Upper lobe of left lung (tissue), 6 donors: ENCODE results near the gene MAD1L1. TPM values are rescaled to one million over a fixed set of nuclear protein-coding genes. Genes with fewer than 3 reads are reported as not detected.

Source experiments
- ATAC-seq, 2 donors: fragments of 200-7000 bp; cut with Tn5 transposase; one replicate each; pipeline ENCODE4 v1.9.1; 2022; ENCODE audit warnings: mild to moderate bottlenecking in 2 of 2, moderate library complexity in 2 of 2; ENCODE audit not compliant: low FRiP score in 2 of 2
- DNase-seq, 2 donors: peaks; one replicate each; pipeline ENCODE4 v3.0.0-alpha.2; 2019 to 2020
- H3K27ac ChIP-seq, 4 donors: fragments of 200-600 bp; sonication (generic); one replicate each; pipeline ENCODE4 v1.5.1; 2016 to 2019
- H3K27me3 ChIP-seq, 4 donors: fragments of 200-600 bp; sonication (generic); one replicate each; pipeline ENCODE4 v1.5.1; 2017 to 2019
- H3K36me3 ChIP-seq, 4 donors: fragments of 200-600 bp; sonication (generic); one replicate each; pipeline ENCODE4 v1.5.1; 2016 to 2019
- H3K4me1 ChIP-seq, 4 donors: fragments of 200-600 bp; sonication (generic); one replicate each; pipeline ENCODE4 v1.5.1; 2018 to 2019
- H3K4me3 ChIP-seq, 4 donors: fragments of 200-600 bp; sonication (generic); one replicate each; pipeline ENCODE4 v1.5.1; 2017 to 2019; ENCODE audit warnings: mild to moderate bottlenecking in 2 of 4, moderate library complexity in 1 of 4
- H3K9me3 ChIP-seq, 4 donors: fragments of 200-600 bp; sonication (generic); one replicate each; pipeline ENCODE4 v1.5.1; 2018 to 2019
- CTCF ChIP-seq, 6 experiments: fragments of 450-650 bp in 4 of 6; fragments of 200-600 bp in 2 of 6; sonication (generic) in 2 of 6; IDR thresholded peaks; one replicate each; pipeline ENCODE4 v1.5.1; 2016 to 2019; ENCODE audit warnings: antibody characterized with exemption in 6 of 6
- EP300 ChIP-seq, 4 donors: sonication (generic); formaldehyde crosslinking; IDR thresholded peaks; one replicate each; pipeline ENCODE4 v1.5.1; 2017; ENCODE audit warnings: antibody characterized with exemption in 4 of 4, control low read depth in 2 of 4
- POLR2A ChIP-seq, 4 donors: fragments of 450-650 bp; IDR thresholded peaks; one replicate each; pipeline ENCODE4 v1.5.1; 2016 to 2017; ENCODE audit warnings: antibody characterized with exemption in 4 of 4, mild to moderate bottlenecking in 2 of 4
- POLR2AphosphoS5 ChIP-seq, 2 donors: sonication (generic); formaldehyde crosslinking; IDR thresholded peaks; one replicate each; pipeline ENCODE4 v1.5.1; 2017; ENCODE audit warnings: antibody characterized with exemption in 2 of 2
- WGBS, 2 donors: methylation state at CpG; one replicate each; pipeline ENCODE4 v1.1.5; 2017 to 2018; 5-methylcytosine and 5-hydroxymethylcytosine counted together
- total RNA-seq, 6 donors: library from RNA; depleted of rRNA in 4 of 6; stranded (reverse); fragments of >200 nt in 4 of 6; gene quantifications; one replicate each; pipeline versions ENCODE4 v1.1.0 to v1.2.1, GENCODE V29; 2016 to 2021
- donor health status: DM: no; HTN: no; CAD: no; lungs with moderate emphysema.
- donor health status: DM: no; HTN: yes; CAD: no; lungs with severe emphysema.

The MAD1L1 gene
- total RNA-seq, 6 donors from 2014 or later = 40.6 to 364 (median 65.6) TPM

GRCh38 chr7:1969459-1970284, 263.1 kb downstream of the MAD1L1 start:
- DNase-seq (no peak), ATAC-seq (no peak)
- H3K27ac ChIP-seq = no peak overlapping the region
- TF ChIP-seq POLR2A (IDR thresholded peaks at IDR 0.05) = no peak
- TF ChIP-seq EP300 (IDR thresholded peaks at IDR 0.05) = no peak
- no peak for TF ChIP-seq POLR2AphosphoS5 (IDR thresholded peaks at IDR 0.05)
- TF ChIP-seq CTCF (IDR thresholded peaks at IDR 0.05) = no peak
- no peaks in the 10 kb centered on the region for H3K27me3 ChIP-seq
- WGBS, 2 donors = 87 to 88% methylated on average over 8 of the region's 8 CpGs
- H3K4me1 ChIP-seq = no peaks in the 10 kb centered on the region
- H3K4me3 ChIP-seq = no peak overlapping the region
- no peaks in the 10 kb centered on the region for H3K9me3 ChIP-seq
- no peaks in the 10 kb centered on the region for H3K36me3 ChIP-seq

GRCh38 chr7:1968397-1969111, 264.2 kb downstream of the MAD1L1 start:
- TF ChIP-seq EP300 (IDR thresholded peaks at IDR 0.05) = no peak
- TF ChIP-seq POLR2A (IDR thresholded peaks at IDR 0.05) = no peak
- no peak for TF ChIP-seq CTCF (IDR thresholded peaks at IDR 0.05)
- no peak for TF ChIP-seq POLR2AphosphoS5 (IDR thresholded peaks at IDR 0.05)
- ATAC-seq (no peak), DNase-seq (no peak)

GRCh38 chr7:1967512-1968396, 265.0 kb downstream of the MAD1L1 start:
- ATAC-seq = no peak
- WGBS, 2 donors = 94 to 97% methylated on average over 35 to 45 of the region's 45 CpGs

More at GRCh38 chr7:1968397-1969111, 264.2 kb downstream of the MAD1L1 start:
- Histone ChIP-seq H3K4me3 (no peak overlapping the region), H3K27ac (no peak overlapping the region), H3K36me3 (no peaks in the 10 kb centered on the region), H3K27me3 (no peaks in the 10 kb centered on the region), H3K9me3 (no peaks in the 10 kb centered on the region), H3K4me1 (no peaks in the 10 kb centered on the region)
- 91 to 96% methylated on average over 30 to 36 of the region's 36 CpGs for WGBS, 2 donors

More at GRCh38 chr7:1967512-1968396, 265.0 kb downstream of the MAD1L1 start:
- Histone ChIP-seq H3K36me3 (no peaks in the 10 kb centered on the region), H3K4me1 (no peaks in the 10 kb centered on the region), H3K27ac (no peak overlapping the region), H3K9me3 (no peaks in the 10 kb centered on the region), H3K27me3 (no peaks in the 10 kb centered on the region), H3K4me3 (no peak overlapping the region)
- TF ChIP-seq POLR2A (IDR thresholded peaks at IDR 0.05) = no peak
- TF ChIP-seq CTCF (IDR thresholded peaks at IDR 0.05) = no peak
- TF ChIP-seq POLR2AphosphoS5 (IDR thresholded peaks at IDR 0.05) = no peak
- TF ChIP-seq EP300 (IDR thresholded peaks at IDR 0.05) = no peak
- peak in 1 of 2 donors; percentile 77 for DNase-seq
